HG02588 (cell line): ENCODE results near the gene LGALS3.

ENCODE experiments used
- ATAC-seq: cut with Tn5 transposase; IDR thresholded peaks from one replicate; pipeline ENCODE4 v1.9.1; 2021; ENCODE audit warnings: mild to moderate bottlenecking, moderate library complexity; ENCODE audit not compliant: unreplicated experiment

The LGALS3 gene

DNA sequence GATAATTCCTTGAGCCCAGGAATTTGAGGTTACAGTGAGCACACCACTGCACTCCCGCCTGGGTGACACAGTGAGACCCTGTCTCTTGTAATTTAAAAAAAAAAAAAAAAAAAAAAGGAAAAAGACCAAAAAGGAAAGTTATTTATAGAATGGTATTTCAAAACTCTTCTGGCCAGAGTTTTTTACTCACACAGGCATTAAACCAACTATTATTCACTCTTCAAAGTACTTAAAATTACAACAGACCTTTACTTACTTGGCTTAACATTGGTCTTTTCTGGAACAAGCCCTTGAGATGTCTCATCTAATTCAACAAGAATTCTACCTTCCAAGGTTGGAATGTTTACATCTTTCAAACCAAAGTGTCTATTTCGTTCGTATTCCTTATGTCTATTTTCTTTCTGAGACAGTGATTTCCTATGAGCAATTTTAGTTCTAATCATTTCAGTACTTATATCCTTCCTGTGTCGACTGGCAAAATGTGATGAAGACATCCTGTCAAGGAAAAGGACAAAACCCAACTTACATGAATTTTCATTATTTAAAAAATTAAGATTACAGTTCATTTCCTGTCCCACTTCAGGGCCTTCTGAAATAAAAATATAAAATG lies 59.7 kb downstream of the LGALS3 start:
- ATAC-seq: no peak

DNA sequence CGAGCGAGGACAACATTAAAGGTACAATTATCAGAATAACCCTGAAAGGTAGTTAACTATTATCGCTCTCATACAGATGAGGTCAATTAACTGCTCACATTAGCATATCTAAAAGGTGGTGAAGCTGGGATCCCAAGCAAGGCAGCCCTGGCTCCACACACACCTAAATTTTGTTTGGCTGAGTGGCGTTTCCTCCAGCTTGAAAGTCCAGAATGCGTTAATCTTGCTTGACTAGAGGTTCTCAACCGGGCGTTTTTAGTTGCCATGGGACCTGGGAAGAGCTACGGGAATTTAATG lies 61.8 kb downstream of the LGALS3 start:
- no peak for ATAC-seq

DNA sequence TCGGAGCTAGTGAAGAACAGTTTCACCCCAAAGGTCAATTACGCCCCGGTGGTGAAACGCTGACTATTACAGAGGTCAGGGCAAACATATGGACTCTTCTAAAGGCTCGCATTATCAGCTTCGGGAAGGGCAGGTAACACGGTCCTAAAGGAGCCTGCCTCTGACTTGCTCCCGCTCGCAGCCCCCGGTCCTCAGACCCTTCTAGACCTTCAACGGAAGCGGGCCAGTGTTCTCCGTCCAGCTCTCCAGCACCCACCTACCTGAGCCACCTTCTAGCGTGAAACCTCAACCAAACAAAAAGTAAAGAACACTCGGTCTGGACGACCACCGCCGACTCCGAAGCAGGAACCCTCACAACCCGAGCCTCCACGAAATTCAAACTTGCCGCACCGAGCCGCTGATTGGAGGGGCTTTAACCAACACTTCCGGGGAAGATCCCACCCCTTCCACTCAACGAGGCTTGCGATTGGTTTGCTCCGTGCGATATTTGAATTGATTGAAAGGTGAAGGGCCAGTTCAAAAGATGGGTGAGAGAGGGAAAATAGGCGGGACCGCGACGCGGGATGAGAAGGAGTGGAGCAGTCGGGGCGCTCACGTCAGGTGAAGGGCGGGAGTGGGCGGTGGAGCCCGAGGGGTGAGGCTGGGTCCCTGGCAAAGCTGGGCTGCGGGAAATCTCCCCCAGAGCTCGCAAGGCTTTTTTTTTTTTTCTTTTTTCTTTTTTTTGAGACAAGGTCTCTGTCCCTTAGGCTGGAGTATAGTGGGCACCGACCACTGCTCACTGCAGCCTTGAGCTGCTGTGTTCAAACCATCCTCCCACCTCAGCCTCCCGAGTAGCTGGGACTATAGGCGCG lies 62.4 kb downstream of the LGALS3 start, which contains the start of gene DLGAP5:
DLGAP5 (minus strand) TSS at position 383 of the 851 bp plus-strand sequence. CDS start 2,406 bp downstream, outside the sequence.
- peak; percentile 97 for ATAC-seq

DNA sequence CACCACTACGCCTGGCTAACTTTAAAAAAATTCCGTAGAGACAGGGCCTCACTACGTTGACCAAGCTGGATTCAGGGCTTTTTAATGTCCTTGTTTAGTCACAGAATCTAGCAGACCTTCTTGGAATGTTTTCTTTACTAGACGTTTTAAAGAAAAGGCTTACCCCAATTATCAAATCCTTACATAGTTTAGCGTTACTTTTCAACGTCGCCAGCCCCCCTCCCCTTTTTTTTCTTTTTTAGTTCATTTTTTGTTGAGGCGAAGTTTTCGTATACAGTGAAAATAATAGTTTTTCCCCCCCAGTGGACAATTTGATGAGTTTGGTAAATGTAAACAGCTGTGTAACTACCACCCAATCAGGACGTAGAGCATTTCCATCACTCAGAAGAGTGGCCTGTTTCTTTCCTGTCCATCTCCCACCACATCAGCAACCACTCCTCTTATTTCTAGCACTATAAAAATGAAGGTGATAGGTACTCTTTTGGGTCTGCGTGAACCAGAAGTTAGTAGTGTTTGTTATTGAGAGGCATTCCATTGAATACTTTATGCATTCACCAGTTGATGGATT lies 63.1 kb downstream of the LGALS3 start:
- ATAC-seq: no peak

DNA sequence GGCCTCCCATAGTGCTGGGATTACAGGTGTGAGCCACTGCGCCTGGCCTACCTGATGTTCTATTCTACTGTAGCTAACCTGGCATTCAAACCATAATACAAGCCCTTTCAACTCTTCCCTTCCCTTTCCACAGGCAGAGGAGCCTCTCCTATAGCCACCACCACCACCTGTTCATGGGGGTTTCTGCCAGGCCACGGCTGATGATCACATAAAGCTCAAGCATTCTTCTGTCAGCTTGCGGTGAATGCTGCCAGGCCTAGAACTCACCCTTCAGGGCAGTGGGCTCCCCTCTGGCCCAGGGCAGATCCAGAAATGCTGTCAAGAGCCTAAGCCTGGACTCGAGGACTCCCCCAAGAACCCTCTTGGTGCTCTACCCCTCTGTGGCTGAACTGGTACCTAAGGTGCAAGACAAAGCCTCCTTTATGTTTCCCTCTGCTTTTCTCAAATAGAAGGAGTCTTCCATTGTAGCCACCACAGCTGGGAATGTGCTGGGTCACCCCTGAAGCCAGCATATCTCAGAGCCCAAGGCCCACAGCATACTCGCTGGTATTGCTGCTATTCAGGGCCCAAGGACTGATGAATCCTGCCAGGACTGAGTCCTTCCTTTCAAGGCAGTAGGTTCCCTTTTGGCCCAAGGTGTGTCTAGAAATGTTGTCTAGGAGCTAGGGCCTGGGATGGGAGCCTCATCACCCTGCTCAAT lies 65.8 kb downstream of the LGALS3 start:
- ATAC-seq: no peak
